ENCODE data around the gene PTPRD. TPM values are rescaled to one million over a fixed set of nuclear protein-coding genes. Genes with fewer than 3 reads are reported as not detected.

Gene PTPRD
- total and polyA plus RNA-seq, 9 of the 15 experiments (the other 6 are each of a cell fraction or from before 2014, with no cell fraction given) = 0.11 TPM; not detected in 8

DNA sequence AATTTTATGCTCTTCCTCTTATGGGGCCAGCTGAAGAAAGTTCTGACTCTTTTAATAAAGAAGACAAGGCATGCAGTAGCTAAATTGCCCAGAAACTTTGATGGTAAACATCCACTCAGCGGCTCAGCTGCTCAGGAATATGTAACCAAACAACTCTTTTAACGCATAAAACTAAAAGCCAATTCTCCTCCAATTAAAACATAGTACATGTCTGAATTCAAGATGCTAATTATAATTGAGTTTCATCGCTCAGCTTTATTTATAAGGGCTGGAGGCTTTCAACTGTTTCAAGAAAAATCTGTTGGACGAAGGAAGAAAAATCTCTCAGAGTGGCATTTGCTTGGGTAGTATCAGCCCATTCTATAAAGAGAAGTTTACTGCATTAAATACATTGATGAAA is 359.5 kb downstream of the PTPRD start:
- ChIA-PET POLR2A (no interaction called here), CTCF (ENCODE audit: low intra/inter-chr PET ratio) (no interaction called here)
- H3K4me1 ChIP-seq (replicated peaks in 1 of 2; ENCODE audit: control insufficient read depth in 2 of 2, insufficient read depth in 2 of 2, low read length in 2 of 2) = no peaks in the 10 kb centered on the region
- FAIRE-seq = no peak
- H3K79me2 ChIP-seq (ENCODE audit: control insufficient read depth, insufficient read depth, low read length) = no peaks in the 10 kb centered on the region
- H3K9me3 ChIP-seq (replicated peaks; ENCODE audit: control insufficient read depth, insufficient read depth, low read depth, low read length) = no peaks in the 10 kb centered on the region
- no peaks in the 10 kb centered on the region for H4K20me1 ChIP-seq (replicated peaks; ENCODE audit: control insufficient read depth, insufficient read depth, low read length)
- H3K9me1 ChIP-seq (ENCODE audit: control insufficient read depth, insufficient read depth, low read length) = no peaks in the 10 kb centered on the region
- no peaks in the 10 kb centered on the region for H3K36me3 ChIP-seq (ENCODE audit: control insufficient read depth, insufficient read depth, low read length)
- H3K4me2 ChIP-seq (ENCODE audit: insufficient read depth, low read length) = no peak overlapping the region
- H3K27ac ChIP-seq (ENCODE audit: extremely low read depth, low read depth, low read length) = no peak overlapping the region
- H3K27me3 ChIP-seq (ENCODE audit: control insufficient read depth in 2 of 2, insufficient read depth in 2 of 2, low read length in 2 of 2) = no peaks in the 10 kb centered on the region
- in situ Hi-C loops (cut with MboI) (no loop called here), intact Hi-C loops (cut with micrococcal nuclease) (no loop called here)
- H3K9ac ChIP-seq (ENCODE audit: insufficient read depth in 1 of 2, low read depth in 2 of 2, low read length in 2 of 2) = no peak overlapping the region
- DNase-seq (ENCODE audit: extremely low read depth in 1 of 4, low spot score in 3 of 4) = no peak
- no TSS peak for BruUV-seq (replicated peaks)
- 0% methylated on average over 3 of the region's 4 CpGs for WGBS (ENCODE audit: insufficient coverage, low coverage, missing lambda C conversion rate)
- no peak for ATAC-seq
- no peak overlapping the region for H2AFZ ChIP-seq (ENCODE audit: low read depth, low read length)
- H3K4me3 ChIP-seq = no peak overlapping the region
- TF ChIP-seq ZFP36 (IDR thresholded peaks at IDR 0.05; ENCODE audit: low read depth, low read length, partially characterized antibody) = no peak
- TF ChIP-seq RCOR1 (IDR thresholded peaks at IDR 0.05; ENCODE audit: borderline replicate concordance in 1 of 2, low read depth in 2 of 2, low read length in 2 of 2) = no peak
- no peak for TF ChIP-seq MYBL2 (IDR thresholded peaks at IDR 0.05; ENCODE audit: low read depth)
- no peak for TF ChIP-seq MYBL2 (CRISPR knock-in tag; IDR thresholded peaks at IDR 0.05; ENCODE audit: borderline replicate concordance)
- no peak for TF ChIP-seq ZZZ3 (IDR thresholded peaks at IDR 0.05)
- TF ChIP-seq BRD4 (IDR thresholded peaks at IDR 0.05) = no peak
- no peak for TF ChIP-seq JUN (IDR thresholded peaks at IDR 0.05; ENCODE audit: borderline replicate concordance, low read depth, low read length)
- no peak for TF ChIP-seq JUN (CRISPR knock-in tag; IDR thresholded peaks at IDR 0.05; ENCODE audit: borderline replicate concordance)
- no peak for TF ChIP-seq NCOR1 (IDR thresholded peaks at IDR 0.05)
- no peak for TF ChIP-seq MTF1 (CRISPR knock-in tag; IDR thresholded peaks at IDR 0.05; ENCODE audit: borderline replicate concordance)
- TF ChIP-seq HMG20A (CRISPR knock-in tag; conservative IDR thresholded peaks at IDR 0.05) = no peak
- TF ChIP-seq, protein P1, sequence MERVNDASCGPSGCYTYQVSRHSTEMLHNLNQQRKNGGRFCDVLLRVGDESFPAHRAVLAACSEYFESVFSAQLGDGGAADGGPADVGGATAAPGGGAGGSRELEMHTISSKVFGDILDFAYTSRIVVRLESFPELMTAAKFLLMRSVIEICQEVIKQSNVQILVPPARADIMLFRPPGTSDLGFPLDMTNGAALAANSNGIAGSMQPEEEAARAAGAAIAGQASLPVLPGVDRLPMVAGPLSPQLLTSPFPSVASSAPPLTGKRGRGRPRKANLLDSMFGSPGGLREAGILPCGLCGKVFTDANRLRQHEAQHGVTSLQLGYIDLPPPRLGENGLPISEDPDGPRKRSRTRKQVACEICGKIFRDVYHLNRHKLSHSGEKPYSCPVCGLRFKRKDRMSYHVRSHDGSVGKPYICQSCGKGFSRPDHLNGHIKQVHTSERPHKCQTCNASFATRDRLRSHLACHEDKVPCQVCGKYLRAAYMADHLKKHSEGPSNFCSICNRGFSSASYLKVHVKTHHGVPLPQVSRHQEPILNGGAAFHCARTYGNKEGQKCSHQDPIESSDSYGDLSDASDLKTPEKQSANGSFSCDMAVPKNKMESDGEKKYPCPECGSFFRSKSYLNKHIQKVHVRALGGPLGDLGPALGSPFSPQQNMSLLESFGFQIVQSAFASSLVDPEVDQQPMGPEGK (CRISPR knock-in tag; IDR thresholded peaks at IDR 0.05; ENCODE audit: borderline replicate concordance) = no peak
- TF ChIP-seq FUS (optimal IDR thresholded peaks at IDR 0.05; ENCODE audit: low read depth, low read length) = no peak
- TF ChIP-seq, protein P2, sequence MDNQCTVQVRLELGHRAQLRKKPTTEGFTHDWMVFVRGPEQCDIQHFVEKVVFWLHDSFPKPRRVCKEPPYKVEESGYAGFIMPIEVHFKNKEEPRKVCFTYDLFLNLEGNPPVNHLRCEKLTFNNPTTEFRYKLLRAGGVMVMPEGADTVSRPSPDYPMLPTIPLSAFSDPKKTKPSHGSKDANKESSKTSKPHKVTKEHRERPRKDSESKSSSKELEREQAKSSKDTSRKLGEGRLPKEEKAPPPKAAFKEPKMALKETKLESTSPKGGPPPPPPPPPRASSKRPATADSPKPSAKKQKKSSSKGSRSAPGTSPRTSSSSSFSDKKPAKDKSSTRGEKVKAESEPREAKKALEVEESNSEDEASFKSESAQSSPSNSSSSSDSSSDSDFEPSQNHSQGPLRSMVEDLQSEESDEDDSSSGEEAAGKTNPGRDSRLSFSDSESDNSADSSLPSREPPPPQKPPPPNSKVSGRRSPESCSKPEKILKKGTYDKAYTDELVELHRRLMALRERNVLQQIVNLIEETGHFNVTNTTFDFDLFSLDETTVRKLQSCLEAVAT (IDR thresholded peaks at IDR 0.05) = no peak
- no peak for TF ChIP-seq GTF2A2 (tag; IDR thresholded peaks at IDR 0.05)
- TF ChIP-seq, protein P3, sequence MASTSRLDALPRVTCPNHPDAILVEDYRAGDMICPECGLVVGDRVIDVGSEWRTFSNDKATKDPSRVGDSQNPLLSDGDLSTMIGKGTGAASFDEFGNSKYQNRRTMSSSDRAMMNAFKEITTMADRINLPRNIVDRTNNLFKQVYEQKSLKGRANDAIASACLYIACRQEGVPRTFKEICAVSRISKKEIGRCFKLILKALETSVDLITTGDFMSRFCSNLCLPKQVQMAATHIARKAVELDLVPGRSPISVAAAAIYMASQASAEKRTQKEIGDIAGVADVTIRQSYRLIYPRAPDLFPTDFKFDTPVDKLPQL (IDR thresholded peaks at IDR 0.05; ENCODE audit: extremely low read depth, insufficient read length) = no peak
- TF ChIP-seq ARID1B (IDR thresholded peaks at IDR 0.05) = no peak
- no peak for TF ChIP-seq TAF1 (IDR thresholded peaks at IDR 0.05; ENCODE audit: control insufficient read depth, extremely low read depth, insufficient read depth, low read length, severe bottlenecking)
- TF ChIP-seq NR2C2 (CRISPR knock-in tag; IDR thresholded peaks at IDR 0.05) = no peak
- TF ChIP-seq NR2C2 (tag; IDR thresholded peaks at IDR 0.05) = no peak
